GM21528 (cell line): ENCODE data around the gene GPT2.

Experiments
- ATAC-seq: cut with Tn5 transposase; IDR thresholded peaks from one replicate; pipeline ENCODE4 v1.9.1; 2021; ENCODE audit warnings: mild to moderate bottlenecking, moderate library complexity; ENCODE audit not compliant: unreplicated experiment, low FRiP score

Gene GPT2

GRCh38 chr16:46954562-46954961 lies 70.4 kb downstream of the GPT2 start:
- ATAC-seq, result no peak

DNA sequence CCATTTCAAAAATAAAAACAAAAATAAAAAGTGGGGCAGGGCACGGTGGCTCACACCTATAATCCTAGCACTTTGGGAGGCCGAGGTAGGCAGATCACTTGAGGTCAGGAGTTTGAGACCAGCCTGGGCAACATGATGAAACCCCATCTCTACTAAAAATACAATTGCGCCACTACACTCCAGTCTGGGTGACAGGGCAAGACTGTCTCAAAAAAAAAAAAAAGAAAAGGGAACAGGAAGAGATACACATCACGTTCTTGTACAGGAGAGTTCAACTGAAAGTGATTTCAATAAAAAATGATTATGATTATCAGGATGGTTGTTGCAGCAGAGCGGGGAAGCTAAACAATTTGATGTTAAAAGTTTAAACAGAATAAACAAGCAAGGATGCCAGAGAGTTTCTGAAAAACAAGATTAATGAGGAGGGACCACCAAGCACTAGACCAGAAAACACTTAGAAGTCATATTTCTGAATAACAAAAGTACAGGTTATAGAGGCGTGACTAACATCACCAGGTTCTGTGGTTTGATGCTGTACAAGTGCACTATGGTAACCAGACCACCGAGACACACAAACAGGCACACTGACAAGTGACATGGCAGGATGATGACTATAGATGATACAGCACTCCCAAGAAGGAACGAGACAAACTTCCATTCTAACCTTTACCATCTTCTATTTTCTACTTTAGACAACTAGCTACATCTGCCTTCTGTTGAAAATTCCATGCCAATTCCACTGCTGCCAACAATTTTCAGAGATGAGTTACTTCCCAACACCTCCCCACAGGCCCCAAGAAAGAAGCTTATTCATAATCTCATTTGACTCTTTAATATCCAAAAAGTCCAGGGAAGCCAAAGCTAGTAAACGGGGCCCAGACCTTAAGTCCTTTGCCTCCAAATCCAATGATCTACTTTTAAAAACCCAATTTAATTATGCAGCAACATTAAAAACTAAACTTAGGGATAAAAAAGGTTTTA lies 77.5 kb downstream of the GPT2 start:
- ATAC-seq, result no peak

DNA sequence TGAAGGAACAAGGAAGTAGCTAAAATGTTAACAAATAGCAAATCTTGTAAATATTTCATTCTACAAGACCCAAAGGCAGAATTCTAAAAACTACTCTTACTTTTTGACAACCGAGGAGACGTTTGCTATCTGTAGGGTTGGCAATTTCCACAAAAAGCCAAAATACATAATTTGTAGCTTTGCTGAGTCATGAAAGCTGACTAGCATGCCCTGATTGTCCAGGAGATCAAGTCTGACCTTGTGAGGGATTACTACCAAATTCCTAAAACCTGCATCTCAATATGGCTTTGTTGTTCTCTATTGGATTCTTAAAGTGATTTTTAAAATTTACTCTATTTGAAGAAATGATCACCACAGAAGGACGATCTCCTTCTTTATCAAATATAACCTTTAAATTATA lies 78.5 kb downstream of the GPT2 start:
- ATAC-seq, result no peak

GRCh38 chr16:46968063-46968435 lies 83.9 kb downstream of the GPT2 start:
- no peak for ATAC-seq

DNA sequence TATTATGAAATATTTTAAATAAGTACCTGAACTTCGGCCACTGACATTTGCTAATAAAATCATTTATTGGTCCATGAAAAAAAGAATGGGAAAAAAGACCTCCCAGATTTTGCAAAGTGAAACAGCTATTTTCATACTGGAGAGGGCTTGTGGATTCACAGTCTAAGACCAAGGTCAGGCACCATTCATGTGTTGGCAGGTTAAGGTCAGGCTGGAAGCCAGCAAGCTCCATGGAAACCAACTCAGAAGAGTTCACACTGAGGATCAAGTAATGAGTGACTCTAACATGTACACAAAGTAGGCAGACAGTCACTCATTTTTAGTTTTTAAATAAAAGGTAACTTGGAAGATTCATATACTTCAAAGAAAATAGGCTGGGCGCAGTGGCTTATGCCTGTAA lies 85.9 kb downstream of the GPT2 start:
- no peak for ATAC-seq

DNA sequence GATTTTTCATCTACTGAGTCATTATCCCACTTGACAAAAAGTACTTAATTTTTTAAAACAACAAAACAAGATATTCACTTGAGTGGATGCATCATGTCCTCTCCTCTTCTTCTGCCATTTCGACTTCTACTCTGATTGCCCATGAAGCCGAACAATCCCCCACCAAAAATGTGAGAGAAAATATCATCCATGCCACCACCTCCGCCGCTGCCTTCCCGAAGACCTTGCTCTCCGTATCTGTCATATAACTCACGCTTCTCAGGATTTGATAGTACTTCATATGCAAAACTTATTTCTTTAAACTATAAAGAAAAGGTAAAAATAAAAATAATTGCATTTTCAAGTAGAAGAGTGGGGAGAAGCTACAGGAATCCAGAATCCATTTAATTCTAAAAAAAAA lies 87.1 kb downstream of the GPT2 start:
- ATAC-seq, result no peak

DNA sequence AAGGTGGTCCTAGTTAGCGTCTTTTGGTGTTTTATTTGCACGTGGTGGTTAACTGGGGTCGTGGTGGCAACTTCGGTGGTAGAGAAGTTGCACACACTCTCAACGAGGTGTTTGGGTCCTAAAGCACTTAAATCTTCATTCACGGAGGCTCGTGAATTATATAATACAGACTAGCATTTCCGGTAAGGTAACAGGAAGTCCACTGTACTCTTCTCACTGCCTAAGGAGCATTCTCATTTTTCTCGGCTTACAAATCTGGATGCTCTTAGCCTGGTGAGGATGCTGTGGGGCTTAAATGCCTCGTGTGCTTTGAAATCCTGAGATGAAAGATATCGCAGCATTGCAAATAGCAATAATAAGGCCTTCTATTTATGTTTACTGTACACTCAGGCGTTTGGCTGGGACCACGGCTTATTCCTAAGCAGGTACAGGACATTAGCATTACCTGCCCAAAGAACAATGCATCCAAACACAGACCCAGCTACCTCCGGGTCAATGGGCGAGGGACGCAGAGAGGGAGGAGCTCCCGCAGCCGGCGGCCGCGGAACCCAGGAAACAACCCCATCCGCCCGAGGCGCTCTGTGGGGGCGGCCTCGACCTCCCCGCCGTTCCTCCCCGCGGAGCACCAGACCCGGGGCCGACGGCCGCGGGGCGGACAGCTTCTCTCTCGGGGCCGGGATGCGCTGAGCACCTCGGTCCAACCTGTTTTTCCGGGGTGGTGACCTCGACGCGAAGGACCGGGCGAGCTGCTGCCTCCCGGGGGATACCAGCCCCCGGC lies 88.5 kb downstream of the GPT2 start:
- ATAC-seq, result peak; percentile 51

DNA sequence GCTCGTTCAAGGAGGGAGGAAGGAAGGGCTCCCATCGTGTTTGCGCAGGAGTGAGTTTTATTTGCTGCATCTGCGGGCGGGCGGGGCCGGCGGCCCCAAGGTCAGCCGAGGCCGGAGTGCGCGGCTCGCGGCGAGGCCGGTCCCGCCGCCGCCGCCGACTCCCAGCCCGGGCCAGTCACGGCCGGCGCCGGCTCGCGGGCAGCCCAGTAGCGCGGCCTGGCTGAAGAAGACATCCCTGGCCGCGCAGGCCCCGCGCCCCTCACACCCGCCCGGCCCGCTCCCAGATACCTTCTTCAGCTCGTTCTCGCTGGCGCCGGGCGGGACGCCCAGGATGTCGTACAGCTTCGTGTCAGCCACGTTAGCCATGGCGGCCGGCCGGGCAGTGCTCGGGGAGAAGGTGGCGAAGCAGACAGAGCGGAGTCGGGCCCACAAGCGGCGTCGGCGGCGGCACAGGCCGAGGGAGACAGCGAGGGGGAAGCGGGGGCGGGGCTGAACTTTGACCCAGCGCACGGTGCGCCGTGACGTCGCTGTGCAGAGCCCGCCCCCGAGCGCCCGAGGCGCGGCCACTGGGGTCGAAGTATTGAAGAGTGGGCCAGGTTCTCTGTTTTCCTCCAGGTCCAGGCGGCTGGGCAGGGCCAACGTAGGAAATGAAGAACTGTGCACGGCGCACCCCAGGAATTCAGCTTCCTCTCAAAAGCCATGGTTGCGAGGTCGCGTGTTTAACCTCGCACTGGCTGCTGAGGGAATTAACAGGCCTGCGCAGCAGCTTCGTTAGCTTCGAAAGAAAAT lies 89.2 kb downstream of the GPT2 start, which contains the start of gene DNAJA2:
DNAJA2 (minus strand) TSS at position 468 of the 789 bp plus-strand sequence; CDS start at position 366, 102 bp downstream.
- ATAC-seq, result peak; percentile 90

DNA sequence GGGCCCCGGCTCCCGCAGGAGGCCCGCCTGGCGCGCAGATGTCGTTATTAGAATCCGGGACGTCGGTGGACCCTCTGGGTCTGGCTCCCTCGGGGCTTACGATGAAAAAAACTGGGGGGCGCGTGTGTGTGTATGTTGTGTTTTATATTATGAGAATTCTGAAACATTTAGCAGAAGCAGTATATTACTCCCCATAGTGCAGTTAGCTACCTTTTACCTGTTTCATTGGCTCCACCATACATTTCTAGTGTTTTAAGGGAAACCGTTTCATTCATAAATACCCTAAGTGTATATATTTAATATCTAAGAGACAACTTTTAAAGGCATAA lies 89.8 kb downstream of the GPT2 start:
- no peak for ATAC-seq

- ATAC-seq, result no peak
Observed at GRCh38 chr16:46974352-46974751, 90.2 kb downstream of the GPT2 start.

GRCh38 chr16:46975165-46975564 lies 91.0 kb downstream of the GPT2 start:
- ATAC-seq, result no peak

DNA sequence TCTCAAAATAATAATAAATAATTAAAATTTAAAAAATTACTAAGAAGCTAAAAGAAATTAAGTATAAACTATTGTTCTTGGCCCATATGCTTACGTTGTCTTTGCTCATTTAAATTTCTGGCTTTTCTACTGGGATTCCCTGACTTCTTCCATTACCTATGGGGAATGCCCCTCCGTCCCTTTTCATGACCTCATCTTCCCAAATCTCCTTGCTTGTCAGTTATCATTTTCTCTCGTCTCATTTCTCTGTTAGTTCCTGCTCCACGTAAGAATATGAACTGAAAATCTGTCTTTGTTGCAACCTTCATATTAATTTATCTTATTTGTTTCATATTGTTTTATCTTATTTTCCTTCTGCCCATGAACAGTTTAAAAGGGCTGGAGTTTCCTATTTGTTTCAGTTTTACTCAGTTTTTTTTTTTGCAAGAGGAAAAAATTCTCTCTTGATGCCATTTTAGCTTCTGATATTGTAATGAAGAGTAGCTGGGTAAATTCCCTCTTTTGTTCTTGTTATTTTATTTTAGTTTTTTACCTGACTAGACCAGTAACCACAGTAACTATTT lies 91.8 kb downstream of the GPT2 start:
- no peak for ATAC-seq

GRCh38 chr16:46976550-46976949 lies 92.4 kb downstream of the GPT2 start:
- ATAC-seq, result no peak
